ENCODE data around the gene CCDC82.
"Not testable (repeated sequence)": the region's sequence is repeated elsewhere in the genome, so short reads cannot be mapped to it uniquely, and the experiment has no call there.

The CCDC82 gene

GRCh38 chr11:96389720-96390487, at the start of gene CCDC82, which contains the start of gene JRKL:
TSS of gene CCDC82 (minus strand) at chr11:96389912. CDS start at chr11:96384747, 5,165 bp downstream.
TSS of gene JRKL (plus strand) at chr11:96390013. CDS start at chr11:96390650, 637 bp downstream.
- DNase-seq: peak; percentile 94 to 96

- DNase-seq: not testable (repeated sequence)
Measured at GRCh38 chr11:96432654-96433053, 42.9 kb upstream of the CCDC82 start.

DNA sequence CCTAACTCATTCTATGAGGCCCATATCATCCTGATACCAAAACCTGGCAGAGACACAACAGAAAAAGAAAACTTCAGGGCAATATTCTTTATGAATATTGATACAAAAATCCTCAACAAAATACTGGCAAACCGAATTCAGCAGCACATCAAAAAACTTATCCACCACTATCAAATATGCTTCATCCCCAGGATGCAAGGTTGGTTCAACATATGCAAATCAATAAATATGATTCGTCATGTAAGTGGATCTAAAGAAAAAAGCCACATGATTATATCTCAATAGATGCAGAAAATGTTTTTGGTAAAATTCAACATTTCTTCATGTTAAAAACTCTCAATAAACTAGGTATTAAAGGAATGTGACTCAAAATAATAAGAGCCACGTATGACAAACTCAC, 41.0 kb upstream of the CCDC82 start:
- no peak for DNase-seq

- DNase-seq: no peak
Measured at GRCh38 chr11:96424693-96425092, 35.0 kb upstream of the CCDC82 start.

GRCh38 chr11:96413408-96413807, 23.7 kb upstream of the CCDC82 start:
- no peak for DNase-seq

GRCh38 chr11:96412761-96413381, 23.2 kb upstream of the CCDC82 start:
- DNase-seq: no peak

- not testable (repeated sequence) for DNase-seq
Measured at GRCh38 chr11:96411412-96411811, 21.7 kb upstream of the CCDC82 start.

- DNase-seq: no peak
Measured at GRCh38 chr11:96400697-96401096, 11.0 kb upstream of the CCDC82 start.

DNA sequence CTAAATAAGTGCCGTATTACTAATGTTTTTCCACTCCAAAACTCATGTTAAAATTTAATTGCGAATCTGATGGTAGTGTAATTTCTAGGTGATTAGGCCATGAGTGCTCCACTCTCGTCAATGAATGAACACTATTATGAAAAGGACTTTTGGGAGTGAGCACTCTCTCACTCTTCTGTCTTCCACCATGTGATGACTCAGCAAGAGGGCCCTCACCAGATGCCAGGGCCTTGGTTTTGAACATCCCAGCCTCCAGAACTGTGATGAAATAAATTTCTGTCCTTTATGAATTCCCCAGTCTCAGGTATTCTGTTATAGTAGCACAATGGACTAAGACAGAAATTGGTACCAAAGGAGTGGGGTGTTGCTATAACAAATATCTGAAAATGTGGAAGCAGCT, 8.2 kb upstream of the CCDC82 start:
- no peak for DNase-seq

DNA sequence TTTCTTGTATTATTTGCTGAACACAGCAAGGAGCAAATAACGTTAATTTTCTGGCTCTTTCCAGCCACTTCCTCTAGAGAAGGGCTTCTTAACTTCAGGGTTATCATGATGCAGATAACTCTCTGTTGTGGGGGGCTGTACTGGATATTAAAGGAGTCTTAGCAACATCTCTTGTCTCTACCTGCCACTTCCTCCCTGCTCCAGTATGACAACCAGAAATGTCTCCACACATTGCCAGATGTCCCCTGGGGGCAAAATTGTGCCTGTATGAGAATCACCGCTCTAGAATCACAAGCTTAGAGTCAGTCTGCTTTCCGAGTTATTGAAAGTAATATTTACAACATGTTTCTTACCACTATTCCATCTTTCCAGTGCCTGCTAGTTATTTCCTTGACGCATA, 6.9 kb upstream of the CCDC82 start:
- DNase-seq: no peak

GRCh38 chr11:96394773-96395172, 5.1 kb upstream of the CCDC82 start:
- no peak for DNase-seq

DNA sequence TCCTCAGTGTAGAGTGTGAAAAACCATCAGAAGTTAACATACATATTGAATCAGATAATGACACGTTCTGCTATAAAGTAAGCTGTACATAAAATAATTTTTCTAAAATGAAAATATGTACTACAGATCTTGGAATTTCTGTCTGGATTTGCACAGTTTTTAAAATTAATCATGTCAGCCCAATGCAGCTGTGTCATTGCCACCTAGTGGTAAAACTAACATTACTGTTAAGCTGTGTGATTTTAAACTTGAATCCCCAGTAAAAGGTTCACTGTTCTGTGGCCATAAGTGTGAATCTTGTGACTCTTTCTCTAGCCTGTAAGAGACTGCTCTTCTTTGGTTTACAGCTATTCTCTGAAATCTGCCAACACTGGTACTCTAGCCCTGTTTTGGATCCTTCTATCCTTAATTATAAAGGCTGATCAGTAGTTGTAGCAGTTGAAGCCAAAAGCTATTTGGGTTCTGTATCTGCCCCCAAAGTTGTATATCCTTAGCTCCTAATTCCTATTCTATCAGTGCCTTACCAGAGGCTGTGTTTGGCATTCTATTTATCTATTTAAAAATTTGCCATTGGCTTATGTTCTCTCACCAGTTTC, 4.1 kb upstream of the CCDC82 start:
- peak; percentile 24 to 44 for DNase-seq

GRCh38 chr11:96391698-96392307, 2.1 kb upstream of the CCDC82 start:
- no peak for DNase-seq

GRCh38 chr11:96390488-96390792, 728 bp upstream of the CCDC82 start:
- DNase-seq: no peak

DNA sequence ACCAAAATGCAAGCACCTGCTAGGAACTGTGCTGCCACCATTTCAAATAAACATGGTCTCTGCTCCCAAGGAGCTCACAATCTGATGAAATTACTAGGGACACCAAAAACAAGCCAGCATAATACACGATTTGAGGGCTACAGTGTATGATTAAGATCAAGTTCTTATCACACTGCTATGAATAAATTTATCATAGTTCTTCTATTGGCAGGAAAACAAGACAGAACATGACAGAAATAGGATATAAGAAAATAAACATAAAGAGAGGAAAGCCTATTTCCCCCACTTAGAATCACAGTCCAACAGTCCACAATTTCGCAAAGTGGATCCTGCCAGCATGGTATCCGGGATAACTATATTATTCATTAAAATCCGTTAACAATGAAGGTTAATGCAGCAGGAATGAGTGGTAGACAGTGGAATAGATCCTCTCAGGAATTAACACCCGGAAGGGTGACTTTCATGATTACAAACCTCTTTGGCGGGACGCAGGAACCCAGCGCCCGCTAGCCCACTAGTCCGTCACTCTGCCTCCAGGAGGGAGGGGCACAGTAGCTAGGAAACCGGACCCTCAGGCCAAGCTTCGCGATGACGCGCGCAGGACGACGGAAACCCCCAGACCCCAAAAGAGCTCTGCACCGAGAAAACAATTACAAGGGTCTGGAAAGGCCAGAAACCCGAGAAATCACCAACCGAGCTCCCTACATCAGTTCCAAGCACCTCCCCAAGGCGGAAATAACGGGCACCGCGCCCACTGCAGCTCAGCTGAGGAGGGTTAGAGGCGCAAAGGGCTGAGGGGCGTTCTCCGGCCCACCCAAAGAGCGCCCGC, 607 bp downstream of the CCDC82 start:
- peak; percentile 52 to 70 for DNase-seq

GRCh38 chr11:96385187-96385586, 4.5 kb downstream of the CCDC82 start:
- no peak for DNase-seq

DNA sequence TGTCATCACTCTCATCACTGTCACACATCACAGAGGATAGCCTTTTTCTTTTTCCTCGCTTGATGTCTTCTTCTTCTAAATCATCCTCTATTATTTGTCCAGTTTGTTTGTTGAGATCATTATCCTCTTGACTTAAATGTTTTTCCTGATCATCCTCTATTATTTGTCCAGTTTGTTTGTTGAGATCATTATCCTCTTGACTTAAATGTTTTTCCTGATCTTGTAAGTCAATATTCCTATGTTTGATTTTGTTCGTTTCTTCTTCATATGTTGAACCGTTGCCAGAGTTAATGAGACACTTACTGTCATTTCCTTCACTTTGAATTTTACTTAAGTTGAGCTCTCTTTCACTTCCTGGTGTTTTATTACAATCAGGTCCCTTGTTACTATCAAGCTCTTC, 5.6 kb downstream of the CCDC82 start:
- DNase-seq: peak; percentile 14 to 39

- no peak for DNase-seq
Measured at GRCh38 chr11:96376796-96377195, 12.9 kb downstream of the CCDC82 start.

GRCh38 chr11:96373826-96374225, 15.9 kb downstream of the CCDC82 start:
- DNase-seq: no peak

DNA sequence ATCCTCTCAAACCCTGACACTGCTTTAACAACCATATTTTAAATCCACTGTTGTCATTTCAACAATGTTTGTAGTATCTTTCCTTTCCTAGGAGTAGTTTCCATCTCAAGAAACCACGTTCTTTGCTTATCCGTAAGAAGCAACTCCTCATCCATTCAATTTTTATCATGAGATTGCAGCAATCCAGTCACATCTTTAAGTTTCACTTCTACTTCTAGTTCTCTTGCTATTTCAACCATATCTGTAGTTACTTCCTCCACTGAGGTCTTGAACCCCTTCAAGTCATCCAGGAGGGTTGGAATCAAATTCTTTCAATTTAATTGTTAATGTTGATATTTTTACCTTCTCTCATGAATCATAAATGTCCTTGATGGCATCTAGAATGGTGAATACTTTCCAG, 22.4 kb downstream of the CCDC82 start:
- no peak for DNase-seq

GRCh38 chr11:96366024-96366423, 23.7 kb downstream of the CCDC82 start:
- no peak for DNase-seq

DNA sequence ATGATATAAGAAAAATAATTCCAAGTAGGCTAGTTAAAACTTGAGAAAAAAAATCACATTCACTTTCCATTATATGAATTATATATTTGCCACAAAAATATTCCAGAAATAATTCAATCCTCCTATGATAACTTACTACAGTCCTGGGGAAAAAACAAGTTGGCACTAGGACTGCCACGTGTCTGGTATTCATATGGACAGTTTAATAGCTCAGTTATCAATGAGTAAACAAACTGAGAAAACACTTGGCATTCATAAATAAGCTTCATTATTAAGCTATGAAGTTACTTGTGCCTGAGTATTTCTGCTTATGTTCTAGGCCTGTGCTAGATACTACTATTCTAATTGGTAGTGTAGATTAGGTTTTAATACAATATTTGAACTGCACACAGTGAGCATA, 24.2 kb downstream of the CCDC82 start:
- DNase-seq: no peak

DNA sequence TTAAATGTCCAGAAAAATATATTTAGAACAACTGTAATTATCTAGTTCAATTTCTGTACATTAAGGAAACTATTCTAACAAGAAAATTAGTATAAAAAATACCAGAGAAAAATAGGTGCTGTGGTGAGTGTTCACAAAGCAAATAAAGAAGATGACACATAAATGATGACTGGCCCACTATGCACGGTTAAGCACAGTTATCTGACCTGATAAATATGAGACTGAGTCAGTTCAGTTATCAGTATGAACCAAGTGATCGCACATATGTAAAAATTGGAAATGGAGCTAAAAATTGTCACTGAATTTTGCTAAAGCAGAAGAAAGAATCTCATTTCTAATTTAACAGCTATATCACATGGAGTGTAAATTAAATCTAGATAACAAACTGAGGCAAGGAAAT, 27.9 kb downstream of the CCDC82 start:
- DNase-seq: no peak
